H1 (cell line): ENCODE measurements around the gene KANSL1. TPM values are rescaled to one million over a fixed set of nuclear protein-coding genes. Genes with fewer than 3 reads are reported as not detected.
A peak's percentile ranks its signal among the peaks of the same experiment; 100 is the strongest.

Source experiments
- CTCF ChIA-PET: fragments of 300-600 bp; sonication (Branson Sonifier 250); formaldehyde crosslinking; loops from one replicate; lab custom pipeline; 2021; ENCODE audit not compliant: partially characterized antibody; lab: Charles Lee
- POLR2A ChIA-PET: fragments of 300-600 bp; sonication (Branson Sonifier 250); formaldehyde crosslinking; loops from one replicate; lab custom pipeline; 2021; ENCODE audit warnings: inconsistent platforms; ENCODE audit not compliant: partially characterized antibody; lab: Charles Lee
- DNase-seq, 2 experiments: peaks; one replicate each; pipeline versions ENCODE4 v3.0.0 to v3.0.0-alpha.2; 2010 to 2022; ENCODE audit warnings: low spot score in 2 of 2, low read depth in 1 of 2, mixed read lengths in 1 of 2
- FAIRE-seq: peaks from 2 replicates; lab custom pipeline; 2011; peaks lifted over from hg19 to GRCh38; lab: Jason Lieb, UNC
- H2AFZ ChIP-seq: 2 replicates; pipeline ENCODE4 v1.8.1; 2012; ENCODE audit warnings: low read length, inconsistent platforms
- H2AK5ac ChIP-seq: 2 replicates; pipeline ENCODE4 v1.6.1; 2013; ENCODE audit warnings: low read depth, low read length
- H2BK120ac ChIP-seq: replicated peaks from 2 replicates; pipeline ENCODE3; 2013; ENCODE audit warnings: low read depth, low read length, inconsistent platforms
- H2BK12ac ChIP-seq: 2 replicates; pipeline ENCODE4 v1.6.1; 2013; ENCODE audit warnings: low read depth, low read length
- H2BK15ac ChIP-seq: 2 replicates; pipeline ENCODE4 v1.6.1; 2013; ENCODE audit warnings: low read length
- H2BK20ac ChIP-seq: 2 replicates; pipeline ENCODE4 v1.6.1; 2013; ENCODE audit warnings: low read length
- H2BK5ac ChIP-seq: 2 replicates; pipeline ENCODE4 v1.6.1; 2013; ENCODE audit warnings: low read depth, low read length
- H3K14ac ChIP-seq: 2 replicates; pipeline ENCODE4 v1.6.1; 2013; ENCODE audit warnings: inconsistent platforms; ENCODE audit not compliant: insufficient read length
- H3K18ac ChIP-seq: 2 replicates; pipeline ENCODE4 v1.6.1; 2013; ENCODE audit warnings: low read length; ENCODE audit errors: extremely low read depth
- H3K23ac ChIP-seq: 2 replicates; pipeline ENCODE4 v1.6.1; 2013; ENCODE audit warnings: inconsistent platforms; ENCODE audit not compliant: insufficient read length
- H3K23me2 ChIP-seq: 2 replicates; pipeline ENCODE4 v1.6.1; 2013; ENCODE audit warnings: low read depth, low read length
- H3K27ac ChIP-seq: 2 replicates; pipeline ENCODE4 v1.6.1; 2011; ENCODE audit warnings: low read depth, low read length, inconsistent platforms
- H3K27me3 ChIP-seq, 4 experiments: replicated peaks in 1 of 4; 1 replicate in 1 of 4; 2 replicates in 3 of 4; pipeline versions ENCODE4 v1.6.1 to v1.8.1; 2011 to 2013; ENCODE audit warnings: low read length in 3 of 4, mild to moderate bottlenecking in 3 of 4, inconsistent platforms in 2 of 4, mixed read lengths in 2 of 4, moderate library complexity in 1 of 4; ENCODE audit not compliant: control insufficient read depth in 3 of 4, insufficient read depth in 3 of 4; ENCODE audit errors: extremely low read depth in 1 of 4
- H3K36me3 ChIP-seq, 4 experiments: 2 replicates each; pipeline versions ENCODE4 v1.6.1 to v1.8.1; 2011 to 2013; ENCODE audit warnings: mild to moderate bottlenecking in 4 of 4, low read length in 3 of 4, moderate library complexity in 2 of 4, control low read depth in 1 of 4, inconsistent platforms in 1 of 4; ENCODE audit not compliant: insufficient read depth in 4 of 4, control insufficient read depth in 2 of 4
- H3K4ac ChIP-seq: replicated peaks from 2 replicates; pipeline ENCODE3; 2013; ENCODE audit warnings: low read length, low read depth, mixed read lengths, inconsistent platforms; ENCODE audit not compliant: insufficient read length
- H3K4me1 ChIP-seq, 4 experiments: replicated peaks in 1 of 4; 1 replicate in 1 of 4; 2 replicates in 3 of 4; pipeline versions ENCODE4 v1.6.1 to v1.8.1; 2011 to 2013; ENCODE audit warnings: low read length in 3 of 4, inconsistent platforms in 2 of 4, mixed read lengths in 1 of 4; ENCODE audit not compliant: insufficient read depth in 4 of 4, control insufficient read depth in 3 of 4
- H3K4me2 ChIP-seq, 2 experiments: 2 replicates each; pipeline versions ENCODE4 v1.6.1 to v1.8.1; 2011 to 2013; ENCODE audit warnings: low read depth in 2 of 2, low read length in 2 of 2, control low read depth in 1 of 2, inconsistent platforms in 1 of 2, mild to moderate bottlenecking in 1 of 2; ENCODE audit not compliant: insufficient read depth in 1 of 2
- H3K4me3 ChIP-seq, 4 experiments: fragments of 200-600, 300-600 bp in 1 of 4; sonication (generic), shearing (Covaris generic), sonication (Bioruptor Twin) in 1 of 4; 2 replicates each; pipeline versions ENCODE4 v1.5.1 to v1.8.1; 2011 to 2016; ENCODE audit warnings: low read length in 4 of 4, low read depth in 3 of 4, control low read depth in 2 of 4, inconsistent platforms in 2 of 4, mild to moderate bottlenecking in 2 of 4, mixed read lengths in 1 of 4, moderate library complexity in 1 of 4; ENCODE audit not compliant: insufficient read depth in 2 of 4; ENCODE audit errors: extremely low read depth in 1 of 4
- H3K56ac ChIP-seq: replicated peaks from 2 replicates; pipeline ENCODE3; 2013; ENCODE audit warnings: low read depth, mild to moderate bottlenecking, mixed read lengths, low read length, inconsistent platforms; ENCODE audit not compliant: insufficient read length
- H3K79me1 ChIP-seq: 2 replicates; pipeline ENCODE4 v1.6.1; 2013; ENCODE audit warnings: low read depth, low read length, control low read depth
- H3K79me2 ChIP-seq, 2 experiments: 2 replicates each; pipeline versions ENCODE4 v1.6.1 to v1.8.1; 2012 to 2013; ENCODE audit warnings: low read length in 2 of 2, mild to moderate bottlenecking in 2 of 2, inconsistent platforms in 1 of 2; ENCODE audit not compliant: insufficient read depth in 2 of 2, control insufficient read depth in 1 of 2
- H3K9ac ChIP-seq, 4 experiments: replicated peaks in 1 of 4; 1 replicate in 1 of 4; 2 replicates in 3 of 4; pipeline versions ENCODE4 v1.6.1 to v1.8.1; 2011 to 2013; ENCODE audit warnings: low read depth in 3 of 4, low read length in 3 of 4, control low read depth in 2 of 4, mild to moderate bottlenecking in 2 of 4, moderate library complexity in 2 of 4, inconsistent platforms in 1 of 4; ENCODE audit errors: extremely low read depth in 1 of 4
- H3K9me3 ChIP-seq, 2 experiments: 2 replicates each; pipeline versions ENCODE4 v1.6.1 to v1.8.1; 2012 to 2013; ENCODE audit warnings: mild to moderate bottlenecking in 2 of 2, moderate library complexity in 2 of 2, control low read depth in 1 of 2, inconsistent platforms in 1 of 2, low read depth in 1 of 2, low read length in 1 of 2, mixed read lengths in 1 of 2; ENCODE audit not compliant: insufficient read depth in 2 of 2
- H4K20me1 ChIP-seq, 2 experiments: replicated peaks in 1 of 2; 2 replicates each; pipeline versions ENCODE3 to v1.8.1; 2011 to 2013; ENCODE audit warnings: inconsistent platforms in 2 of 2, low read length in 2 of 2, mild to moderate bottlenecking in 1 of 2; ENCODE audit not compliant: insufficient read depth in 2 of 2, control insufficient read depth in 1 of 2
- H4K5ac ChIP-seq: 2 replicates; pipeline ENCODE4 v1.6.1; 2013; ENCODE audit warnings: low read length, low read depth, mixed read lengths, inconsistent platforms; ENCODE audit not compliant: insufficient read length
- H4K8ac ChIP-seq: 2 replicates; pipeline ENCODE4 v1.8.0; 2013; ENCODE audit warnings: mild to moderate bottlenecking, moderate library complexity, low read length, inconsistent platforms; ENCODE audit not compliant: insufficient read depth; ENCODE audit errors: extremely low read depth
- H4K91ac ChIP-seq: replicated peaks from 2 replicates; pipeline ENCODE3; 2013; ENCODE audit warnings: low read length, mixed read lengths, inconsistent platforms; ENCODE audit not compliant: insufficient read length
- CHD2 ChIP-seq: IDR thresholded peaks from 2 replicates; pipeline ENCODE4 v1.6.1; 2012; ENCODE audit warnings: low read length, improper control_type of control experiment
- MAFK ChIP-seq: IDR thresholded peaks from 2 replicates; pipeline ENCODE4 v1.6.1; 2012; ENCODE audit warnings: low read depth, mild to moderate bottlenecking, improper control_type of control experiment, low read length
- WGBS, 2 experiments: shearing (Covaris generic) in 1 of 2; methylation state at CpG; one replicate each; pipeline versions ENCODE4 v1.1.6 to v1.1.7; 2013 to 2015; ENCODE audit warnings: low lambda C conversion rate in 2 of 2, mixed read lengths in 2 of 2, inconsistent platforms in 1 of 2, low coverage in 1 of 2, missing lambda C conversion rate in 1 of 2; ENCODE audit not compliant: insufficient replicate concordance in 2 of 2, insufficient coverage in 1 of 2, insufficient read length in 1 of 2; ENCODE audit errors: extremely low coverage in 1 of 2, missing lambda C conversion rate in 1 of 2; 5-methylcytosine and 5-hydroxymethylcytosine counted together
- polyA plus RNA-seq, 7 experiments: library from polyadenylated mRNA; depleted of rRNA in 3 of 7; stranded (reverse) in 5 of 7; unstranded in 2 of 7; fragments of >200 nt in 5 of 7; fragments of 200-250 nt in 2 of 7; gene quantifications; 1 replicate in 5 of 7; 2 replicates in 1 of 7; 4 replicates in 1 of 7; pipeline versions ENCODE4 v1.2.1 to v1.2.3, GENCODE V29; 2011 to 2013; ENCODE audit warnings: missing spikeins in 2 of 7, mixed read lengths in 2 of 7
- total RNA-seq: library from RNA; stranded (reverse); fragmentation: NEBNext Ultra II Directional; extraction: Animal tissue kit (Norgen Biotek cat#: 25700); gene quantifications from 2 replicates; pipeline ENCODE4 v1.2.1, GENCODE V29; 2021

KANSL1 gene
- total and polyA plus RNA-seq, 2 of the 8 experiments (the other 6 are each of a cell fraction or from before 2014, with no cell fraction given) = 34.0 to 128 TPM

DNA sequence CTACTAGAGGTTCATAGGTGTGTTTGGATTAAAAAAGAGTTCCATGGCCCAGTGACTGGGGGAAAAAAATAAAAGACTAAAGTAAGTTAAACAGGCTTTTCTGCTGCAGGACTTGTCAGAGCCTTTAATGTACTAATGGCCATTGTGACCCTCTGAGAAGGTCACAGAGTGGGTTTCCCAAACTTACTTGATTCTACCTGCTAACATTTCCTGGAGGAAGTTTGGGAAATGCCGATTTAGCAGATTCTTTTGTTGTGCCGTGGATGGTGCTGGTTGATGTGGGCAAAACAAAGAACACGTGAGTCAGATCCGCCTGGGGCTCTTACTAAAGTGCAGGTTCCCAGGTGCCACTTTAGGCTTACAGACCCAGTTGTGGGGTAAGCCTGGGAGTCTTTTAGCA is 207.8 kb downstream of the KANSL1 start:
- Histone ChIP-seq H2BK5ac (no peak overlapping the region), H3K79me2 (no peaks in the 10 kb centered on the region), H2BK12ac (no peak overlapping the region), H3K4me3 (no peak overlapping the region), H2BK20ac (no peak overlapping the region), H3K56ac (no peak overlapping the region), H3K9me3 (no peaks in the 10 kb centered on the region), H3K18ac (no peak overlapping the region), H2AK5ac (no peak overlapping the region), H3K4me1 (peaks cover 0 to 10% (median 5%) of the 10 kb centered on the region in 4 experiments; a peak in 4 of 7 replicates), H2AFZ (no peak overlapping the region), H2BK120ac (no peak overlapping the region), H3K4me2 (no peak overlapping the region), H3K23me2 (no peaks in the 10 kb centered on the region), H4K91ac (no peak overlapping the region), H3K27me3 (no peaks in the 10 kb centered on the region; a peak in 1 of 7 replicates), H3K36me3 (no peaks in the 10 kb centered on the region), H4K20me1 (no peaks in the 10 kb centered on the region), H3K9ac (no peak overlapping the region), H4K8ac (no peak overlapping the region), H3K23ac (no peak overlapping the region), H3K27ac (no peak overlapping the region), H3K14ac (no peak overlapping the region), H3K4ac (no peak overlapping the region), H4K5ac (no peak overlapping the region), H3K79me1 (no peaks in the 10 kb centered on the region), H2BK15ac (0 out of 2 replicates have a peak overlapping the region, but pooled peaks have one; percentile 29)
- ChIA-PET CTCF (interaction anchor here (1.4 to 1.6 kb wide), 2 partner anchors 14 kb away, joined by 3 to 7 read pairs; partner anchors contain the start of gene STH), POLR2A (interaction anchor here (0.7 kb wide), 1 partner anchor 16 kb away, joined by 3 read pairs; no protein-coding TSS in a partner anchor)
- DNase-seq (no peak), FAIRE-seq (no peak)
- TF ChIP-seq MAFK (peak; percentile 74), CHD2 (no peak)
- 90% methylated on average over 4 of the region's 4 CpGs; no CpG with 5 or more reads in 1 of the 2 experiments for WGBS, 2 experiments
